HL-60 (cell line): Measurements from ENCODE around the gene CDC42BPB.

Experiments used
- DNase-seq, 2 experiments: peaks; one replicate each; pipeline ENCODE4 v3.0.0-alpha.2; 2010 to 2020; ENCODE audit warnings: low read depth in 1 of 2, low spot score in 1 of 2
- H3K27ac ChIP-seq: fragments of 250-450 bp; sonication (Bioruptor Pico); replicated peaks from 2 replicates; pipeline ENCODE4 v1.5.1; 2020; ENCODE audit warnings: mild to moderate bottlenecking, moderate library complexity
- H3K27me3 ChIP-seq: fragments of 250-450 bp; sonication (Bioruptor Pico); 2 replicates; pipeline ENCODE4 v1.5.1; 2021; ENCODE audit warnings: mild to moderate bottlenecking, moderate library complexity; ENCODE audit not compliant: insufficient read depth, poor library complexity, severe bottlenecking
- H3K4me3 ChIP-seq: replicated peaks from 2 replicates; pipeline ENCODE4 v1.5.1; 2011; ENCODE audit warnings: mild to moderate bottlenecking, control low read depth, low read length; ENCODE audit not compliant: insufficient read depth
- CTCF ChIP-seq: IDR thresholded peaks from one replicate; pipeline ENCODE4 v1.5.1; 2011; ENCODE audit warnings: low read length, control low read depth, inconsistent platforms; ENCODE audit not compliant: insufficient read depth
- GABPA ChIP-seq: IDR thresholded peaks from 2 replicates; pipeline ENCODE4 v1.6.1; 2012; ENCODE audit warnings: low read depth
- POLR2AphosphoS5 ChIP-seq: IDR thresholded peaks from 2 replicates; pipeline ENCODE4 v1.6.1; 2012; ENCODE audit warnings: low read depth
- SPI1 ChIP-seq: IDR thresholded peaks from 2 replicates; pipeline ENCODE4 v1.6.1; 2012; ENCODE audit warnings: low read depth, mild to moderate bottlenecking, borderline replicate concordance
- TF ChIP-seq, protein P1 (sequence below): IDR thresholded peaks from 2 replicates; pipeline ENCODE4 v1.6.1; 2012; ENCODE audit warnings: low read depth; ENCODE audit not compliant: insufficient replicate concordance

CDC42BPB gene

GRCh38 chr14:103030741-103031565 lies 26.4 kb downstream of the CDC42BPB start:
- TF ChIP-seq GABPA (no peak), POLR2AphosphoS5 (no peak), SPI1 (no peak), CTCF (no peak)
- TF ChIP-seq, protein P1, sequence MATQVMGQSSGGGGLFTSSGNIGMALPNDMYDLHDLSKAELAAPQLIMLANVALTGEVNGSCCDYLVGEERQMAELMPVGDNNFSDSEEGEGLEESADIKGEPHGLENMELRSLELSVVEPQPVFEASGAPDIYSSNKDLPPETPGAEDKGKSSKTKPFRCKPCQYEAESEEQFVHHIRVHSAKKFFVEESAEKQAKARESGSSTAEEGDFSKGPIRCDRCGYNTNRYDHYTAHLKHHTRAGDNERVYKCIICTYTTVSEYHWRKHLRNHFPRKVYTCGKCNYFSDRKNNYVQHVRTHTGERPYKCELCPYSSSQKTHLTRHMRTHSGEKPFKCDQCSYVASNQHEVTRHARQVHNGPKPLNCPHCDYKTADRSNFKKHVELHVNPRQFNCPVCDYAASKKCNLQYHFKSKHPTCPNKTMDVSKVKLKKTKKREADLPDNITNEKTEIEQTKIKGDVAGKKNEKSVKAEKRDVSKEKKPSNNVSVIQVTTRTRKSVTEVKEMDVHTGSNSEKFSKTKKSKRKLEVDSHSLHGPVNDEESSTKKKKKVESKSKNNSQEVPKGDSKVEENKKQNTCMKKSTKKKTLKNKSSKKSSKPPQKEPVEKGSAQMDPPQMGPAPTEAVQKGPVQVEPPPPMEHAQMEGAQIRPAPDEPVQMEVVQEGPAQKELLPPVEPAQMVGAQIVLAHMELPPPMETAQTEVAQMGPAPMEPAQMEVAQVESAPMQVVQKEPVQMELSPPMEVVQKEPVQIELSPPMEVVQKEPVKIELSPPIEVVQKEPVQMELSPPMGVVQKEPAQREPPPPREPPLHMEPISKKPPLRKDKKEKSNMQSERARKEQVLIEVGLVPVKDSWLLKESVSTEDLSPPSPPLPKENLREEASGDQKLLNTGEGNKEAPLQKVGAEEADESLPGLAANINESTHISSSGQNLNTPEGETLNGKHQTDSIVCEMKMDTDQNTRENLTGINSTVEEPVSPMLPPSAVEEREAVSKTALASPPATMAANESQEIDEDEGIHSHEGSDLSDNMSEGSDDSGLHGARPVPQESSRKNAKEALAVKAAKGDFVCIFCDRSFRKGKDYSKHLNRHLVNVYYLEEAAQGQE = no peak
- Histone ChIP-seq H3K27ac (no peak overlapping the region), H3K27me3 (peaks cover 5% of the 10 kb centered on the region), H3K4me3 (no peak overlapping the region)
- DNase-seq = no peak

GRCh38 chr14:103029936-103030335 lies 27.4 kb downstream of the CDC42BPB start:
- no peak for TF ChIP-seq GABPA
- no peak for TF ChIP-seq POLR2AphosphoS5
- TF ChIP-seq, protein P1 = no peak
- TF ChIP-seq SPI1 = no peak
- no peak for TF ChIP-seq CTCF
- H3K4me3 ChIP-seq = no peak overlapping the region
- peaks cover 5% of the 10 kb centered on the region for H3K27me3 ChIP-seq
- H3K27ac ChIP-seq = no peak overlapping the region
- DNase-seq = no peak

GRCh38 chr14:103028772-103029171 lies 28.6 kb downstream of the CDC42BPB start:
- no peak overlapping the region for H3K4me3 ChIP-seq
- H3K27ac ChIP-seq = no peak overlapping the region
- H3K27me3 ChIP-seq = peaks cover 5% of the 10 kb centered on the region
- no peak for DNase-seq
- TF ChIP-seq SPI1 = no peak
- TF ChIP-seq GABPA = no peak
- TF ChIP-seq, protein P1 = no peak
- no peak for TF ChIP-seq CTCF
- no peak for TF ChIP-seq POLR2AphosphoS5
